Brain microvascular endothelial cell (primary cell): ENCODE results near the gene EPHA6.

ENCODE experiments used
- DNase-seq: peaks from one replicate; pipeline ENCODE4 v3.0.0-alpha.2; 2020
- H3K27ac ChIP-seq: fragments of 250-450 bp; sonication (Bioruptor Pico); 2 replicates; pipeline ENCODE4 v1.5.1; 2020; ENCODE audit warnings: mild to moderate bottlenecking, moderate library complexity
- H3K27me3 ChIP-seq: fragments of 250-450 bp; sonication (Bioruptor Pico); replicated peaks from 2 replicates; pipeline ENCODE4 v1.5.1; 2020; ENCODE audit warnings: mild to moderate bottlenecking
- H3K36me3 ChIP-seq: fragments of 250-450 bp; sonication (Bioruptor Pico); replicated peaks from 2 replicates; pipeline ENCODE4 v1.5.1; 2020; ENCODE audit warnings: mild to moderate bottlenecking
- H3K4me3 ChIP-seq: 2 replicates; pipeline ENCODE4 v1.5.1; 2011; ENCODE audit warnings: low read depth, mild to moderate bottlenecking, control low read depth, low read length, moderate library complexity
- CTCF ChIP-seq: IDR thresholded peaks from 2 replicates; pipeline ENCODE4 v1.5.1; 2011; ENCODE audit warnings: low read depth, mild to moderate bottlenecking, moderate library complexity, low read length, control low read depth, inconsistent platforms; ENCODE audit errors: missing control alignments
- in situ Hi-C: cut with HindIII; loops from 2 replicates; pipeline ENCODE4 v1.10.0; 2017; ENCODE audit warnings: low sequenced_read_pairs, low pct_ligation_motif_present

The EPHA6 gene

GRCh38 chr3:97485206-97485605 is 670.8 kb downstream of the EPHA6 start:
- Histone ChIP-seq H3K36me3 (no peaks in the 10 kb centered on the region), H3K27me3 (no peaks in the 10 kb centered on the region), H3K4me3 (no peak overlapping the region), H3K27ac (no peak overlapping the region)
- no peak for DNase-seq
- in situ Hi-C loops = no loop called here
- TF ChIP-seq CTCF = no peak

DNA sequence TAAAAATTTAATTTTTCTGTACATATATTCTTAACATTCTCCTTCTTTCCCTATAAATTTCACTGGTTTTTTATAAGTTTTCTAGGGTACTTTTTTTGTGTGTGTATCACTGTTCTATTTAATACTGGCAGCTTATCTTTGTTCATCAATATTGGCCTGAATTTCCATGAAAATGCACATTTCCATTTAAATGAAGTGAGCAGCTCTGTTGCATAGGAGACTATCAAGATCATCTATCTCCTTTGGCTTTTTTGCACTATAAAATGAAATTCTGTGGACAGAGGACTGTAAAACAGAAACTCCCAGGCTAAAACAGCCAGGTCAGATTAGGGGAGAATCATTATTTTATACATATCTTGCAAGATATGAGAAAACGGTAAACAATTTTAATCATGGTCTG is 673.2 kb downstream of the EPHA6 start:
- no peak overlapping the region for H3K4me3 ChIP-seq
- H3K36me3 ChIP-seq = no peaks in the 10 kb centered on the region
- DNase-seq = no peak
- no peak overlapping the region for H3K27ac ChIP-seq
- H3K27me3 ChIP-seq = no peaks in the 10 kb centered on the region
- TF ChIP-seq CTCF = no peak
- in situ Hi-C loops = no loop called here

DNA sequence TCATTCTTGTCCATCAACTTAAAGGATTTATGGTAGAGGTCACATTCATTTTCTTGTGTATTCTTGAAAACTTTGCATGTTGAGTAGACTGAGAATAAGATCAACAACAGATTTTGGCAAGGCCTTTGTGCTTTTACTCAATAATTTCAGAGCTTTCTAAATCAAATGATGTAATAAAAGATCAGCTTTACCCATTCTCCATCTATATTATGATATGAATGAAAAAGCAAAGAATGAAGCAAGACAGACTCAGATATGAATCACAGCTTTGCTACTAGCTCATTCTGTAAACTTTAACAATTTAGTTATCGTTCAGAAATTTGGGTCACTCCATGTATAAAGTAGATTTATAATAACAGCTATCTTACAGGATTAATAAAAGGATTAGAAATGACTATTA is 674.3 kb downstream of the EPHA6 start:
- no peak overlapping the region for H3K27ac ChIP-seq
- in situ Hi-C loops = no loop called here
- no peaks in the 10 kb centered on the region for H3K27me3 ChIP-seq
- no peak for TF ChIP-seq CTCF
- no peak for DNase-seq
- no peak overlapping the region for H3K4me3 ChIP-seq
- no peaks in the 10 kb centered on the region for H3K36me3 ChIP-seq

DNA sequence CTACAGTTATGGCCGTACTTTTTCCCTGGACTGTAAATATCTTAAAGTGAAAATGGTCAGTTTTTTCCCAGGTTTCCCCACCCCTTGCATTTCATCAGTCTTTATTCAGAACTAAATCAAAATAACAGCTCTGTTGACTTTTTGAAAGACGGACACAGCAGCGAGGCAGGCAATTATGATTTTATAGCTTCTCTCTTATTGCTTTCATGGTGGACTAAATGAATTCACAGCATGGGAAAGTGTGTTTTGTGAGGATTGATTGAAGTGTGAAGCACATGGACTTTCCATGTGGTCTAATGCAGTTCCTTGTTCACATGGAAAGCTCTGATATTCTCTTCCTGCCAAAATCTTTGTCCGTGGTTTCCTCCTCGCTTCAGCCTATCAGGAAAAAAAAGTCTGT is 681.5 kb downstream of the EPHA6 start:
- in situ Hi-C loops = no loop called here

GRCh38 chr3:97497138-97497537 is 682.7 kb downstream of the EPHA6 start:
- no peak for DNase-seq
- H3K27ac ChIP-seq = no peak overlapping the region
- H3K4me3 ChIP-seq = no peak overlapping the region
- no peaks in the 10 kb centered on the region for H3K27me3 ChIP-seq
- in situ Hi-C loops = no loop called here
- H3K36me3 ChIP-seq = no peaks in the 10 kb centered on the region
- TF ChIP-seq CTCF = no peak

More for the DNA sequence above, 681.5 kb downstream of the EPHA6 start:
- Histone ChIP-seq H3K27ac (no peak overlapping the region), H3K4me3 (no peak overlapping the region), H3K36me3 (no peaks in the 10 kb centered on the region), H3K27me3 (no peaks in the 10 kb centered on the region)
- TF ChIP-seq CTCF = no peak
- no peak for DNase-seq

DNA sequence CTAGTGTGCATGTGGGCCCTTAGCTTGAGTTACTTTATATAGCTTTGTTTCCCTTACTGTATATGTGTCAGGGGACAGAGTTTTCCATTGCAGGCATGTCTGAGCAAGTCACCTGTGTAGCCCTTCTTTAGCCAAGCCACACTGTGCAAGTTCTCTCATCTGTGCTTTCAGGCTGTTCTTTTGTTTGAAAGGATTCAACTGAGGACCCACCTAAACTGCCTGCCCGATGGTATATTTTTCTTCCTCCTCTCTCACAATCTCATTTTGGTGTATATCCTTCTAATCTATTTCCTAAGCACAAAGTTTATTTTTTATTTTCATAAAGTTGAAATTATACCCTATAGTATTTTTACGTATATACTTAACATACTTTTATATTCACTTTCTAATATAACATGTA is 690.1 kb downstream of the EPHA6 start:
- no peak for TF ChIP-seq CTCF
- no peak overlapping the region for H3K4me3 ChIP-seq
- no peaks in the 10 kb centered on the region for H3K36me3 ChIP-seq
- no peak for DNase-seq
- in situ Hi-C loops = no loop called here
- no peak overlapping the region for H3K27ac ChIP-seq
- no peaks in the 10 kb centered on the region for H3K27me3 ChIP-seq
